Ishikawa (cell line): ENCODE measurements around the gene CMSS1.

Experiments used
- CEBPB ChIP-seq: IDR thresholded peaks from 2 replicates; pipeline ENCODE4 v1.6.1; 2012
- RAD21 ChIP-seq: IDR thresholded peaks from 2 replicates; pipeline ENCODE4 v1.6.1; 2012; ENCODE audit warnings: low read depth
- ZBTB7A ChIP-seq: IDR thresholded peaks from 2 replicates; pipeline ENCODE4 v1.6.1; 2012; ENCODE audit warnings: low read depth
- TF ChIP-seq, protein P1 (sequence below): IDR thresholded peaks from 2 replicates; pipeline ENCODE4 v1.6.1; 2012
- TF ChIP-seq, protein P2 (sequence below): IDR thresholded peaks from 2 replicates; pipeline ENCODE4 v1.6.1; 2012; ENCODE audit warnings: low read depth, mild to moderate bottlenecking

DNA sequence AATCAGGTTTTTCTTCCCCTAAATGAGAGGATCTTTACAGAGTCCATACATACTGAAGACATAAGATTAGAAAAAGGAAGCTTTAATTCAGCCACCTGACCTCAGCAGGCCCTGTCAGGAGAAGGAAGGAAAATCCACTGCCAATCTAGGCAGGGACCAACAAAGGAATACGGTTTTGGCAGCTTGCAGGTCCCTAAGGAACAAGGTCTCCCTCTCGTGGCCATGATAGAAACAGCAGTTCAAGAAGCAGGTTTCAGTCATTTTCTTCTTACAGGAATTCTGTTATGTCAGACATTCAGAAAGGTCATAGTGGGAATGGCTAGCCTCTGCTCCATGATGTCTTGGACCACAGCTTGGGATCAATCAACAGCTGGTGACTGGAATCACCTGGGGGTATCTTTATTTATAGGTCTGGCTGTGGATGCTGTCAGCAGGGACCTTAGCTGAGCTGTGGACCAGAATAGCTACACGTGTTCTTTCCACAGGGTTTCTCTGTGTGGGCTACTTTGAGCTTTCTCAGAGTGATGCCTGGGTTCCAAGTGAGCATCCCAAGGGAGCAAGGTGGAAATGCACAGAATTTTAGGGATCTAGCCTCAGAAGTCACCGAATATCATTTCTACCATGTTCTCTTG, 9.4 kb upstream of the CMSS1 start:
- peak; percentile 63 for TF ChIP-seq RAD21
- no peak for TF ChIP-seq CEBPB
- TF ChIP-seq, protein P1, sequence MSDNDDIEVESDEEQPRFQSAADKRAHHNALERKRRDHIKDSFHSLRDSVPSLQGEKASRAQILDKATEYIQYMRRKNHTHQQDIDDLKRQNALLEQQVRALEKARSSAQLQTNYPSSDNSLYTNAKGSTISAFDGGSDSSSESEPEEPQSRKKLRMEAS: no peak
- TF ChIP-seq, protein P2, sequence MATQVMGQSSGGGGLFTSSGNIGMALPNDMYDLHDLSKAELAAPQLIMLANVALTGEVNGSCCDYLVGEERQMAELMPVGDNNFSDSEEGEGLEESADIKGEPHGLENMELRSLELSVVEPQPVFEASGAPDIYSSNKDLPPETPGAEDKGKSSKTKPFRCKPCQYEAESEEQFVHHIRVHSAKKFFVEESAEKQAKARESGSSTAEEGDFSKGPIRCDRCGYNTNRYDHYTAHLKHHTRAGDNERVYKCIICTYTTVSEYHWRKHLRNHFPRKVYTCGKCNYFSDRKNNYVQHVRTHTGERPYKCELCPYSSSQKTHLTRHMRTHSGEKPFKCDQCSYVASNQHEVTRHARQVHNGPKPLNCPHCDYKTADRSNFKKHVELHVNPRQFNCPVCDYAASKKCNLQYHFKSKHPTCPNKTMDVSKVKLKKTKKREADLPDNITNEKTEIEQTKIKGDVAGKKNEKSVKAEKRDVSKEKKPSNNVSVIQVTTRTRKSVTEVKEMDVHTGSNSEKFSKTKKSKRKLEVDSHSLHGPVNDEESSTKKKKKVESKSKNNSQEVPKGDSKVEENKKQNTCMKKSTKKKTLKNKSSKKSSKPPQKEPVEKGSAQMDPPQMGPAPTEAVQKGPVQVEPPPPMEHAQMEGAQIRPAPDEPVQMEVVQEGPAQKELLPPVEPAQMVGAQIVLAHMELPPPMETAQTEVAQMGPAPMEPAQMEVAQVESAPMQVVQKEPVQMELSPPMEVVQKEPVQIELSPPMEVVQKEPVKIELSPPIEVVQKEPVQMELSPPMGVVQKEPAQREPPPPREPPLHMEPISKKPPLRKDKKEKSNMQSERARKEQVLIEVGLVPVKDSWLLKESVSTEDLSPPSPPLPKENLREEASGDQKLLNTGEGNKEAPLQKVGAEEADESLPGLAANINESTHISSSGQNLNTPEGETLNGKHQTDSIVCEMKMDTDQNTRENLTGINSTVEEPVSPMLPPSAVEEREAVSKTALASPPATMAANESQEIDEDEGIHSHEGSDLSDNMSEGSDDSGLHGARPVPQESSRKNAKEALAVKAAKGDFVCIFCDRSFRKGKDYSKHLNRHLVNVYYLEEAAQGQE: no peak
- no peak for TF ChIP-seq ZBTB7A
